Measurements from ENCODE around the gene HMCN2. TPM values are rescaled to one million over a fixed set of nuclear protein-coding genes. Genes with fewer than 3 reads are reported as not detected.

The HMCN2 gene
- total RNA-seq, 2 donors from 2014 or later: 1.3 to 7.3 TPM

GRCh38 chr9:130284690-130285089 lies 19.1 kb downstream of the HMCN2 start:
- H3K9me3 ChIP-seq: no peaks in the 10 kb centered on the region
- H3K4me3 ChIP-seq: no peak overlapping the region
- peaks cover 0 to 48% of the 10 kb centered on the region in 2 donors for H3K4me1 ChIP-seq
- no peak overlapping the region for H3K27ac ChIP-seq
- no peaks in the 10 kb centered on the region for H3K27me3 ChIP-seq
- no peak for TF ChIP-seq CTCF (IDR thresholded peaks at IDR 0.05)
- H3K36me3 ChIP-seq: no peaks in the 10 kb centered on the region
- DNase-seq (ENCODE audit: low spot score): no peak

DNA sequence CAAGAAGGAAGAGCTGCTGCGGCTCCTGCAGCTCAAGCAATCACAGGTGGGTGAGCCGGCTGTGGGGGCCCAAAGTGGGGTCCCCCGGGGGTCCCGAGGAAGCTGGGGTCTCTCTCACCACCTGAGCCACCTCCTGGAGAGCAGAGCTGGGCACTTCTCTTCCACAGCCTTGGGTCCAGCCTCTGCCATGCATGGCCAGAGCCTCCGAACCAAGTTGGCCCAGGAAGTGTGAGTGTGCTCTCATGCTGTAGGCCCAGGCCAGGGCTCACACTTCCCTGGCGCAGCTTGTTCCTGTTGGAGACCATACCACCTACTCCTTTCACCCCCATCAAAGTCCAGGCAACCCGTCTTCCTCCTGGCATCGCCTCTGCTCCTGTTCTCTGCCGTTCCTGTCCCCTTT lies 19.7 kb downstream of the HMCN2 start:
- Histone ChIP-seq H3K27ac (no peak overlapping the region), H3K9me3 (no peaks in the 10 kb centered on the region), H3K4me1 (peaks cover 0 to 48% of the 10 kb centered on the region in 2 donors), H3K36me3 (no peaks in the 10 kb centered on the region), H3K27me3 (no peaks in the 10 kb centered on the region), H3K4me3 (no peak overlapping the region)
- DNase-seq (ENCODE audit: low spot score): no peak
- no peak for TF ChIP-seq CTCF (IDR thresholded peaks at IDR 0.05)

GRCh38 chr9:130286072-130286770 lies 20.7 kb downstream of the HMCN2 start:
- no peak overlapping the region for H3K4me3 ChIP-seq
- no peaks in the 10 kb centered on the region for H3K27me3 ChIP-seq
- H3K27ac ChIP-seq: peak overlapping the region; percentile 46 to 63
- no peak for TF ChIP-seq CTCF (IDR thresholded peaks at IDR 0.05)
- no peaks in the 10 kb centered on the region for H3K9me3 ChIP-seq
- peaks cover 0 to 53% of the 10 kb centered on the region in 2 donors for H3K4me1 ChIP-seq
- DNase-seq (ENCODE audit: low spot score): no peak
- no peaks in the 10 kb centered on the region for H3K36me3 ChIP-seq

- no peak for TF ChIP-seq CTCF (IDR thresholded peaks at IDR 0.05)
- H3K27me3 ChIP-seq: no peaks in the 10 kb centered on the region
- H3K9me3 ChIP-seq: no peaks in the 10 kb centered on the region
- H3K4me3 ChIP-seq: no peak overlapping the region
- DNase-seq (ENCODE audit: low spot score): no peak
- H3K4me1 ChIP-seq: peaks cover 0 to 50% of the 10 kb centered on the region in 2 donors
- no peaks in the 10 kb centered on the region for H3K36me3 ChIP-seq
- peak overlapping the region; percentile 46 to 63 for H3K27ac ChIP-seq
Observed at GRCh38 chr9:130286781-130287428, 21.3 kb downstream of the HMCN2 start.

GRCh38 chr9:130287736-130288135 lies 22.2 kb downstream of the HMCN2 start:
- Histone ChIP-seq H3K36me3 (no peaks in the 10 kb centered on the region), H3K4me3 (no peak overlapping the region), H3K9me3 (no peaks in the 10 kb centered on the region), H3K27me3 (no peaks in the 10 kb centered on the region), H3K4me1 (peaks cover 0 to 42% of the 10 kb centered on the region in 2 donors), H3K27ac (peak overlapping the region; percentile 46 to 63)
- no peak for DNase-seq (ENCODE audit: low spot score)
- TF ChIP-seq CTCF (IDR thresholded peaks at IDR 0.05): no peak

Measured in right atrium auricular region (tissue), 2 donors.